ENCODE data around the gene PRKCH.

PRKCH gene

GRCh38 chr14:61585598-61586543 lies 264.5 kb downstream of the PRKCH start:
- DNase-seq (ENCODE audit: low read depth, low spot score): no peak

GRCh38 chr14:61586544-61587055 lies 265.2 kb downstream of the PRKCH start:
- DNase-seq (ENCODE audit: low read depth, low spot score): no peak

- DNase-seq (ENCODE audit: low read depth, low spot score): no peak
These were observed 265.8 kb downstream of the PRKCH start for GRCh38 chr14:61587081-61587713.

- DNase-seq (ENCODE audit: low read depth, low spot score): no peak
These were observed 267.1 kb downstream of the PRKCH start for GRCh38 chr14:61588419-61588901.

GRCh38 chr14:61589691-61590581 lies 268.6 kb downstream of the PRKCH start:
- no peak for DNase-seq (ENCODE audit: low read depth, low spot score)

GRCh38 chr14:61591862-61592261 lies 270.5 kb downstream of the PRKCH start:
- DNase-seq (ENCODE audit: low read depth, low spot score): no peak

GRCh38 chr14:61593330-61593729 lies 272.0 kb downstream of the PRKCH start:
- no peak for DNase-seq (ENCODE audit: low read depth, low spot score)

GRCh38 chr14:61596990-61597389 lies 275.6 kb downstream of the PRKCH start:
- DNase-seq (ENCODE audit: low read depth, low spot score): no peak

- peak; percentile 21 for DNase-seq (ENCODE audit: low read depth, low spot score)
These were observed 277.6 kb downstream of the PRKCH start for GRCh38 chr14:61598980-61599379.

GRCh38 chr14:61599942-61600341 lies 278.6 kb downstream of the PRKCH start:
- no peak for DNase-seq (ENCODE audit: low read depth, low spot score)
